HG03571 (cell line): ENCODE data around the gene GPC1.
"Not testable (repeated sequence)": the region's sequence is repeated elsewhere in the genome, so short reads cannot be mapped to it uniquely, and the experiment has no call there.

Experiments used
- ATAC-seq: cut with Tn5 transposase; IDR thresholded peaks from one replicate; pipeline ENCODE4 v1.9.1; 2021; ENCODE audit not compliant: unreplicated experiment

GPC1 gene

GRCh38 chr2:240494942-240495341, 59.5 kb downstream of the GPC1 start:
- ATAC-seq: not testable (repeated sequence)

- not testable (repeated sequence) for ATAC-seq
Measured at GRCh38 chr2:240497082-240497481, 61.6 kb downstream of the GPC1 start.

GRCh38 chr2:240498171-240498957, 62.9 kb downstream of the GPC1 start:
- ATAC-seq: no peak

GRCh38 chr2:240498958-240499260, 63.4 kb downstream of the GPC1 start:
- ATAC-seq: no peak

- ATAC-seq: no peak
Measured at GRCh38 chr2:240499309-240500301, 64.1 kb downstream of the GPC1 start.

GRCh38 chr2:240500561-240501423, 65.3 kb downstream of the GPC1 start:
- no peak for ATAC-seq

- ATAC-seq: no peak
Measured at GRCh38 chr2:240501531-240501991, 66.1 kb downstream of the GPC1 start.

GRCh38 chr2:240502059-240502429, 66.6 kb downstream of the GPC1 start:
- no peak for ATAC-seq

GRCh38 chr2:240502430-240503121, 67.1 kb downstream of the GPC1 start:
- ATAC-seq: no peak

GRCh38 chr2:240503375-240503774, 67.9 kb downstream of the GPC1 start:
- ATAC-seq: no peak

GRCh38 chr2:240503848-240504247, 68.4 kb downstream of the GPC1 start:
- no peak for ATAC-seq

GRCh38 chr2:240505910-240506309, 70.4 kb downstream of the GPC1 start:
- ATAC-seq: no peak

- ATAC-seq: no peak
Measured at GRCh38 chr2:240506406-240507059, 71.1 kb downstream of the GPC1 start.

GRCh38 chr2:240507060-240507777, 71.8 kb downstream of the GPC1 start:
- no peak for ATAC-seq

- no peak for ATAC-seq
Measured at GRCh38 chr2:240507778-240508251, 72.4 kb downstream of the GPC1 start.

- ATAC-seq: no peak
Measured at GRCh38 chr2:240508832-240509545, 73.5 kb downstream of the GPC1 start.

- ATAC-seq: no peak
Measured at GRCh38 chr2:240509667-240510512, 74.4 kb downstream of the GPC1 start.
